ENCODE data around the gene WDFY2.

WDFY2 gene

GRCh38 chr13:51763486-51763885 is 179.2 kb downstream of the WDFY2 start:
- no peak for DNase-seq (ENCODE audit: extremely low read depth in 1 of 2, low read depth in 1 of 2)

GRCh38 chr13:51764184-51765141 is 180.2 kb downstream of the WDFY2 start:
- peak; percentile 38 to 57 for DNase-seq (ENCODE audit: extremely low read depth in 1 of 2, low read depth in 1 of 2)

- no peak for DNase-seq (ENCODE audit: extremely low read depth in 1 of 2, low read depth in 1 of 2)
These were observed 180.9 kb downstream of the WDFY2 start for GRCh38 chr13:51765142-51765515.

DNA sequence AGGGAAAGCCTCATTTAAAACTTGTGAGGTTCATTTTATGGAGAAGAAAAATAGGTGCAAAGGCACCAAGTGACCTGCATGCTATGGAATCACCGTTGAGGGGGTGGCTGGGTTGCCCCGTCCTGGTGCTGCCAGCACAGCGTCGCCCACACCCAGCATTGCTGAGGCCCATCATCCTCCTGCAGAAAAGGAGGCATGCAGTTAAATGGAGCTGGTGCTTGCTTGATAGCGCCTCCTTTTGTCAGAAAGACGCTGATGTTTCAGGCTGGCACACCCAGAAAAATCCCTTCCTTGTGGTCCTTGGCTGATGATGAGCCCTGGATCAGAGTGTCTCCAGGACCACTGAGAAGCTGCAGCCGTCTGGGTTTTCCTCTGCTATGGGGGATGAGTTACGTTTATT is 182.8 kb downstream of the WDFY2 start:
- DNase-seq (ENCODE audit: extremely low read depth in 1 of 2, low read depth in 1 of 2), result no peak

DNA sequence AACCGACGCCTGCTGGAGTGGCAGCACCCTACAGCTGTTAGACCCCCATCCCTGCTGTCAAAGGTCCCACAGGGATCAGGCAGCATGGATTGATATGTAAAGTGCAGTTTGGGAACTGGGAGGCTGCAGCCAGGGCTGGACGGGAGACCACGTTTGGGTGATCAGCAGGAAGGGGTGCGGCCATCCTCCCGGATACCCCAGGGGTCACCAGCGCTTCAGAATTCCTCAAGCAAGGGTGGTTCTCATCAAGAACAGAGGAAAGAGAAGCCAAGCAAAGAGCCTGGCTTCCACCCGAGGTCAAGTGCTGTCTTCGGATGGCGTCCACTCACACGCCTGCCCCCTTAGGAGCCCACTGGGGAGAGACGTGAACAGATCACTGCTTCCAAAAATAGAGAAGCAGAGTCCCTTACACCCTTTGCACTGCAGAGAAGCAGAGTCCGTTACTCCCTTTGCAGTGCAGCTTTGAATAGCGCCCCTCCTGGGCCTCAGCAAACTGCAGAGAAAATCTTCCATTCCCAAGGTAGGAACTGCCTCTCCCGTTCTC is 184.2 kb downstream of the WDFY2 start:
- no peak for DNase-seq (ENCODE audit: extremely low read depth in 1 of 2, low read depth in 1 of 2)

- DNase-seq (ENCODE audit: extremely low read depth in 1 of 2, low read depth in 1 of 2), result no peak
These were observed 184.7 kb downstream of the WDFY2 start for GRCh38 chr13:51768976-51769375.

GRCh38 chr13:51769455-51770127 is 185.3 kb downstream of the WDFY2 start:
- no peak for DNase-seq (ENCODE audit: extremely low read depth in 1 of 2, low read depth in 1 of 2)

DNA sequence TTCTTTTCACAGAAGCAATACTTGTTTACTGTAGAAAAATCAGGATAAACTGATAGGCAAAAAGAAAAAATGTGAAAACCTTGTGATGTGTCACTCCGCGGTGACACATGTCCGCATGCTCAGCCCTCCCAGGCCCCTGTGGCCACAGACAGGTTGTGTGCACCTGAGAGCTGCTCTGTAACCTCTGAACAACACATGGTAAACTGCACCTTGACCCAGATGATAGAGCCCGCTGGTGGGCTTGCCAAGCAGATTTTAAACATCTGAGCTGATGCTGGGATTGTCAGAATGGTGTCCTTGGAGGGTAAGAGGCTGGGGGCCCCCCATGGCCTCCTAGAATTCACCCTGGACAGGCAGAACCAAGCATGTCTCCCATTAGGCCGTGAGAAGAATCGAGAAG is 185.9 kb downstream of the WDFY2 start:
- no peak for DNase-seq (ENCODE audit: extremely low read depth in 1 of 2, low read depth in 1 of 2)

GRCh38 chr13:51770681-51771417 is 186.6 kb downstream of the WDFY2 start:
- DNase-seq (ENCODE audit: extremely low read depth in 1 of 2, low read depth in 1 of 2), result no peak

- no peak for DNase-seq (ENCODE audit: extremely low read depth in 1 of 2, low read depth in 1 of 2)
These were observed 187.3 kb downstream of the WDFY2 start for GRCh38 chr13:51771418-51772104.

DNA sequence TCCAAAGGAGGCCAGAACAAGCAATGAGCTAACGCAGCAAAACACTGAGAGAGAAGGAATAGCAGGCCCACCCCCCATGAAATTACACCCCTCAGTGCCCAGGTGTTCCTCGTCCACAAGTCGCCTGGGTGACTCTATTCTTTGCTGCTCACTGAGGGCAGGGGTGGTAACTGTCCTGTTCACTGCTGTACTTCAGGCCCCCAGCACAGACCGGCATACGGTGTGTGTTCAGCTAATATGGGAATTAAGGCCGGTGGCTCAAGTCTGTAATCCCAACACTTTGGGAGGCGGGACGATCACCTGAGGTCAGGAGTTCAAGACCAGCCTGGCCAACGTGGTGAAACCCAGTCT is 187.8 kb downstream of the WDFY2 start:
- no peak for DNase-seq (ENCODE audit: extremely low read depth in 1 of 2, low read depth in 1 of 2)

- DNase-seq (ENCODE audit: extremely low read depth in 1 of 2, low read depth in 1 of 2), result no peak
These were observed 188.5 kb downstream of the WDFY2 start for GRCh38 chr13:51772781-51773180.

DNA sequence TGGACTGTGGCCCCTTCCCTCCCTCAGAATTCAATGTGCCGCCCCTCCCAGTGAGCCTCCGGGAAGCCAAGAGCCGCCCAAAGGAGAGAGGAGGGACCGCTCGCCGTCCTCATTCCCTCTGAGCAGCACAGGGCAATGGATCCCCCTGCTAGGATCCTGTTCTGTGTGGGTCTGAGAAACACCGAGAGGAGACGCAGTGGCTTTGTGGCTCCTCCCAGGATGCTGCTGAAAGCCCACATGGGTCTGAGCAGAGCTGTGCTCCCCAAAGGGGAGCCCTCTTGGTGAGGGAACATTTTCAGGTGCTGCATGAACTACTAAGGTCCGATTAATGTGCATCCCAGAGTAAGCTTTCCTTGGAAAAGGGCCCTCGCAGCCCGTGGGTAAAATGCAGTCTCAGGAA is 189.3 kb downstream of the WDFY2 start:
- no peak for DNase-seq (ENCODE audit: extremely low read depth in 1 of 2, low read depth in 1 of 2)

DNA sequence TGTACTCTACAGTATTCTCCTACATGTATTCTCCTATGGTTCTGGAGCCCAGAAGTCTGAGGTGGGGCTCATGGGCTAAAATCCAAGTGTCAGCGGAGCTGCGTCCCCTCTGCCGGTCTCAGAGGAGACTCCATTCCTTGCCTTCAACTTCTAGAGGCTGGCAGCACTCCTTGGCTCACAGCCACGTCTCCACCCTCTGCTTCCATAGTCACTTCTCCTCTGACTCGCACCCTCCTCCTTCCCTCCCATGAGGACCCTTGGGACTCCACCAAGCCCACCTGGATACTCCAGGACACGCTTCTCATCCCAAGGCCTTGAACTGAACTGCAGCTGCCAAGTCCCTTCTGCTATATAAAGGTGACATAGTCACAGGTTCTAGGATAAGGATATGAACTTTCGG is 191.9 kb downstream of the WDFY2 start:
- DNase-seq (ENCODE audit: extremely low read depth in 1 of 2, low read depth in 1 of 2), result no peak

- no peak for DNase-seq (ENCODE audit: extremely low read depth in 1 of 2, low read depth in 1 of 2)
These were observed 193.7 kb downstream of the WDFY2 start for GRCh38 chr13:51777921-51778320.

DNA sequence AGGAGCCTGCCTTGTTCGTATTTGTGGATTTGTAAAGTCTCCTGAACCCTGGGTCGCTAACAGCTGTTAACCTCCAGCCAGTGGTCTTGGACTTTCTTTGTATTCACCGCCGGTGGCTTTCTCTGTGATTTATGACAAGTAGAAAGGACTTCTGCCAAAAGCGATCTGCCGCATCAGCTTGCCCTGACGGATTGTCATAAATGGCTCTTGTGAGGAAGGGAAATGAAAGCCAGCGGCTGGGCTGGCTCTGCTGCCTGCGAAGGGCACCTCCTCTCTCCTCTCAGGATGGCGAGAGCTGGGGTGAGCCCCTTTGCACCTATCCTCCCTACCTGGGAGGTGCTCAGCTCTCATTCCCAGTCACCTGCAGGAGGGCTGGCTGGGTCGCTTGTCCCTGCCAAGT is 194.1 kb downstream of the WDFY2 start:
- no peak for DNase-seq (ENCODE audit: extremely low read depth in 1 of 2, low read depth in 1 of 2)

DNA sequence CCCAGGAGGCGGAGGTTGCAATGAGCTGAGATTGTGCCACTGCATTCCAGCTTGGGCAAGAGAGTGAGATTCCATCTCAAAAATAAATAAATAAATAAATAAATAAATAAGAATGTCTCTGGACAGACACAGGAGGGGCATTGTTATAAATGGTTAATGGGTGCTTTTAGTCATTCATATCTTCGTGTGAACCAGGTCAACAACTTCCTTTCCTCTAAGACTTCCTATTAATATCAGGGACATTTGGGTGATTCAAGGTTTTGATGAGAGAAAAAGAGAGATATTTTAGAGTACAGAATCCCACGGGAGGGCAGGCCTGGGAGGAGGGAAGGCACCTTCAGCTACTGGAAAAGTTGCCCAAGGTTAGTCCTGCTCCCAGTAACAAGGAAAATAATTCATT is 195.8 kb downstream of the WDFY2 start:
- no peak for DNase-seq (ENCODE audit: extremely low read depth in 1 of 2, low read depth in 1 of 2)

- no peak for DNase-seq (ENCODE audit: extremely low read depth in 1 of 2, low read depth in 1 of 2)
These were observed 197.2 kb downstream of the WDFY2 start for GRCh38 chr13:51781246-51782022.

- no peak for DNase-seq (ENCODE audit: extremely low read depth in 1 of 2, low read depth in 1 of 2)
These were observed 197.9 kb downstream of the WDFY2 start for GRCh38 chr13:51782026-51782710.
